Adrenal gland (tissue), 5 donors: Measurements from ENCODE around the gene CCDC70.

Source experiments
- POLR2A ChIP-seq, 2 donors: fragments of 450-650 bp; IDR thresholded peaks; one replicate each; pipeline ENCODE4 v1.6.1; 2017; ENCODE audit warnings: antibody characterized with exemption in 2 of 2, mild to moderate bottlenecking in 2 of 2, moderate library complexity in 1 of 2
- TF ChIP-seq, protein P1 (sequence below), 6 experiments: fragments of 450-650 bp in 4 of 6; fragments of 200-600 bp in 2 of 6; sonication (generic) in 1 of 6; IDR thresholded peaks; 1 replicate in 5 of 6; 2 replicates in 1 of 6; pipeline versions ENCODE4 v1.5.1 to v1.8.0; 2016 to 2021; ENCODE audit warnings: antibody characterized with exemption in 6 of 6, mild to moderate bottlenecking in 2 of 6, moderate library complexity in 1 of 6
- donor health status: DM: no; HTN: no; CAD: no.

DNA sequence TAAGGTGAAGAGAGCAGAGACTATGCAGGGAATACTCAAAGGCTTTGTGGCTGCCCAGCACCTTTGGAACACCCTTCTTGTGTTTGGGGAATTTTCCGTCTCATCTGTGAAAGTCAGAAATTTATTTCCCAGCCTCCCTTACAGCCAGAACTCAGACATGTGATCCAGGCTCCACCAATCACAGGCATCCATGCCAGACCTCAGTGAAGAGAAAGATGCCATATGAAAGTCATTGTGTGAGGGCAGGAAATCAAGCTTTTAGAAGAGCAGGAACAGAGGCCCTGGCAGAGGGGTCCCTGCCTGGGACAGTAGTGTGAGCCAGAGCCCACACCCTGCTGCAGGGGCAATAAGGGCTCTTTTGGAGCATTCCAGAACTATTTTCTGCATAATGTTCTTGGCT is 12.1 kb downstream of the CCDC70 start:
- TF ChIP-seq, protein P1, sequence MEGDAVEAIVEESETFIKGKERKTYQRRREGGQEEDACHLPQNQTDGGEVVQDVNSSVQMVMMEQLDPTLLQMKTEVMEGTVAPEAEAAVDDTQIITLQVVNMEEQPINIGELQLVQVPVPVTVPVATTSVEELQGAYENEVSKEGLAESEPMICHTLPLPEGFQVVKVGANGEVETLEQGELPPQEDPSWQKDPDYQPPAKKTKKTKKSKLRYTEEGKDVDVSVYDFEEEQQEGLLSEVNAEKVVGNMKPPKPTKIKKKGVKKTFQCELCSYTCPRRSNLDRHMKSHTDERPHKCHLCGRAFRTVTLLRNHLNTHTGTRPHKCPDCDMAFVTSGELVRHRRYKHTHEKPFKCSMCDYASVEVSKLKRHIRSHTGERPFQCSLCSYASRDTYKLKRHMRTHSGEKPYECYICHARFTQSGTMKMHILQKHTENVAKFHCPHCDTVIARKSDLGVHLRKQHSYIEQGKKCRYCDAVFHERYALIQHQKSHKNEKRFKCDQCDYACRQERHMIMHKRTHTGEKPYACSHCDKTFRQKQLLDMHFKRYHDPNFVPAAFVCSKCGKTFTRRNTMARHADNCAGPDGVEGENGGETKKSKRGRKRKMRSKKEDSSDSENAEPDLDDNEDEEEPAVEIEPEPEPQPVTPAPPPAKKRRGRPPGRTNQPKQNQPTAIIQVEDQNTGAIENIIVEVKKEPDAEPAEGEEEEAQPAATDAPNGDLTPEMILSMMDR (IDR thresholded peaks at IDR 0.05) = no peak
- TF ChIP-seq POLR2A (IDR thresholded peaks at IDR 0.05) = no peak
